GM19193 (cell line): ENCODE data around the gene FBN1.

Experiments
- POLR2A ChIP-seq: IDR thresholded peaks from 4 replicates; pipeline ENCODE4 v1.6.1; 2011; ENCODE audit not compliant: insufficient read depth, insufficient read length; ENCODE audit errors: extremely low read depth

Gene FBN1

GRCh38 chr15:48584812-48585563, 60.5 kb downstream of the FBN1 start:
- TF ChIP-seq POLR2A: no peak

DNA sequence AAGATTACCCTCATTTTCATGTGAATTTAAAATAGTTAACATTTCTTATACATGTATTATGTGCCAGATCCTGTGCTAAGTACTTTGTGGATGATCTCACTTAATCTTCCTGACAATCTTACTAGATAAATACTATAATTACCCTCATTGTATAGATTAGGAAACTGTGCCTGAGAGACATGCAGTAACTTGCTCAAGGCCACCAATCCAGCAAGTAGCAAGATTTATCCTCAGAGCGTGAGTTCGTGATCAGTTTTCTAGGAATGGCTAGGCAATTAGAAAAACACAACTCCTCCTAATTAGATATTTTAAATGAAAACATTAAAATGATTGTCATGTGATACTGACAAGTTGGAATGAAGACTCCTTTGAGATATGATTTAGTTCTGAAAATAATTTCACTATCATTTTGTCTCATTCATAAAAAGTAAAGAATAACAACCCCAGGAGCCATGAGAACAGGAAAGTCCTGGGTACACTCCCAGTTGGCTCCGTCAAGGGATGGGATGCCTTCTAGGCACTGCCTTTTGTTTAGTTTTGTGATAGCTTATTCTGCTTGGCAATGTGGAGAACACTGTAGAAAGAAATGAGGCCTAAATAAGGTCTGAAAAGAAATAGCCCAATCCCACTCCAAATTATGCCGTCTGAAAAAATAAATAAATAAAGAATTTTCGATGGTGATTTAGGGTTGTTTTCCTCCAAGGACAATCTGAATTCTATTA, 61.3 kb downstream of the FBN1 start:
- no peak for TF ChIP-seq POLR2A

DNA sequence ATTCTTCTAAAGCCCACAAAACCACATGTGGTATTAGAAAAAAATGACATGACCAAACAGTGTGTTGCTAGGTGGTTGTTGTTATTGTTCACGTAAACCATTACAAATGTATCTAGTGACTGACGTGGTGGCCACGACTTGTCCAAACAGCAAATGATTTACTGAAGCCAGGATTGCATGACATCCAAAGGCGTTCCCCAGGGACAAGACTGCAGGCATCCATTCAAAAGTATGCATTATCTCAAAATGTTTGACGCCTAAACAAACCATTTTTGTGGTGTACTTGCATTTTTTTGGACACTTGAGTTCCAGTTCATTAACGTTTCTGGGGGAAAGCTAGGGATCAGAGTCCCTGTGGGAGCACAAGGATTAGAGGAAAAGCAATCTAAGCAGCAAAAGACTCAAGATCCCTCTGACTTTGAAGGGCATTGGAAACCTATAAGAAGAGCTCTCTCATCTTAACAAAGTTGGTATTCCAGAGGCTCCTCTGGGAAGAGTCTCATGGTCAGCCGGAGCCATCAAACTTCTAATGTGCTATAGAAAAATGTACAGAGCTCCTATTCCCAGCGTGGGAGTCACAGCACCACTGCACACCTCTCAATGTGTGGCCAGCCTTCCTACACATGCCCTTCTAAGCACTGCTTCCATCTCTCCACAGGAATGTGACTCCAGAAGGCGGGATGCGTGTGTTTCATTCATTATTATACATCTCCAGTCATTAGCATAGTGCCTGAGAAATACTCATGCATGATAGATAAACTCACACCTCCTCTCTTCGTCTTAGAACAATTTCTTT, 62.9 kb downstream of the FBN1 start:
- TF ChIP-seq POLR2A: no peak

DNA sequence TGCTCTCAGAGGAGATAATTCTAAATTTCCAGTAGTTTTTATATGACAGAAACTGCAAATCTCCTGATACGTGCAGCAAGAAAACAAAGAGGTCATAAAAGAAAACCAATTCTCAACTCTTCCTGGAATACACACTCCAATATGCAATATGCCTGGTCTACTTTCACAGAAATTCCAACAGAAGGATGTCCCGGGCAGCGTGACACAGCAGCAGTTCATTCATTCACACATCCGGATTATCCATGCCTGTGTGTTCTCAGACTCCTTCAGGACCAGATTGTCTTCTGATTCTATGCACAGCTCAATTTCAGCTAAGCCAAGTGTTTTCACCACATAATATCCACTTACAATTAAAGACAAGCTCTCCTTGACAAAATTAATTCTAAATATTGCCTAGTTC, 64.3 kb downstream of the FBN1 start:
- TF ChIP-seq POLR2A: no peak

DNA sequence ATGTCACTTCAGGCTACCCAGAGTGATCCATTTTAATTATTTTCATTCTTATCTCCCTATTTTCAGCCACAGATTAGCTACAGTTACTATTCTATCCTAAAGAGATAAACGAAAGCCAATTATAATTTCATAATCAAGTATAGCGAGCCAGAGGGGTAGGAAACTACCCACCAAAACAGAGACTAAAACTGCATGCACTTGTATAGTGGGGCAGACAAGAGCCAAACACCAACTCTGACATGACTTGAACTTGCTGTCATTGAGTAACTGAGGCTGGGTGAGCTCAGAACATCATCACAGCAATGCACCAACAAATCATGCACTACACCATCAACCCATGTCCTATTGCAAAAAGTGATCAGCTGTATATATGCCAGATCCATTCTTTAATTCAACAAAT, 64.8 kb downstream of the FBN1 start:
- TF ChIP-seq POLR2A: no peak

GRCh38 chr15:48579945-48580671, 65.4 kb downstream of the FBN1 start:
- TF ChIP-seq POLR2A: no peak

DNA sequence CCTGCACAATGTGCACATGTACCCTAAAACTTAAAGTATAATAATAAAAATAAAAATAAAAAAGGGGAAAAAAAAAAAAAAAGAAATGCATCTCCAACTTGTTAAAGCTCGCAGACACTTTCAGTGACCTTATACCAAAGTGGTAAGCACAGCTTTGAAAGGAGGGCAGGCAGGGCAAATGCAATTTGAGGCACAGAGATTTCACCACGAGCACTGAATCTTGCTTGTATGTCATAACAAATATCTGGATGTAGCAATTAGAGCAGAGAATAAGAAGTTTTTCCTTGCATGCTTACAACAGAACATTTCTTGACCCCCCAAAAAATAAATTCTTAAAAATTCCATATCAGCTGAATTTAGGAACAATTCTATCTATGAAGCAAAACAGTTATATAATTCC, 66.5 kb downstream of the FBN1 start:
- no peak for TF ChIP-seq POLR2A

- no peak for TF ChIP-seq POLR2A
Observed at GRCh38 chr15:48577469-48577868, 68.0 kb downstream of the FBN1 start.

DNA sequence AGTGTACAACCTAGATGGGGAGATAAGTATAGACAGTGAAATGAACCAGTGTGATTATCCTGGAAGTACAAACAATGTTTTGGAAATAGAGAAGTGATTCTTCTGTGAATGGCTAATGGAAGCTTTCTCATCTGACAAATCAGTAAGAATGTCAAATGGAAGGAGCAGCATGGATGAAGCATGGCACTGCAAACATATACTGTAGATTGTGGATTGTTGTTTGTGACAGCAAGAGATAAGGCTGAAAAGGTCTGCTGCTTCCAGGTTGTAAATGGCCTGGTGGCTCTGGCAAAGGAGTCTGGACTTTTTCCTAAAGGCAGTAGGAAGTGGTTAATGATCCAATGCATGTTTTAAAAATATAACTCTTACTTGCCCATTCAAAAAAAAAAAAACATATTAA, 71.3 kb downstream of the FBN1 start:
- no peak for TF ChIP-seq POLR2A

DNA sequence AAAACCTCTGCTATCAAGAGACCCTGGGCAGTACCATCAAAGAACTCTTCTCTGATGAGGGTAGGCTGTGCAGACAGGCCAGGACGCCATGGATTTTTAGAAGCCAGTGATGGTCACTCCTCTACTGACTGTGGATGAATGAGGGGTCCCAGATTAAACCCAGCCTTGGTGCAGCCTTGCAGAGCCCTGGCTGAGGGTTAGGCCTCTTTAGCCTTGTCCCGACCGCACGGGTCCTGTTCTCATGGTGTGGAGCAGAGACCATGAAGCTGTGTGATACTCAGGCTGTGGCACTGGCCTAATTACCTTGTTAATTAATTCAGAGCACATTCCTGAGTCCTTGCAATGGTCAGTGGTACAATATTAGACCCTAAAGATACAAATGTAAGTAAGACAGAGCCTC, 71.7 kb downstream of the FBN1 start:
- TF ChIP-seq POLR2A: no peak

- TF ChIP-seq POLR2A: no peak
Observed at GRCh38 chr15:48572823-48573222, 72.7 kb downstream of the FBN1 start.

GRCh38 chr15:48571510-48571909, 74.0 kb downstream of the FBN1 start:
- TF ChIP-seq POLR2A: no peak

DNA sequence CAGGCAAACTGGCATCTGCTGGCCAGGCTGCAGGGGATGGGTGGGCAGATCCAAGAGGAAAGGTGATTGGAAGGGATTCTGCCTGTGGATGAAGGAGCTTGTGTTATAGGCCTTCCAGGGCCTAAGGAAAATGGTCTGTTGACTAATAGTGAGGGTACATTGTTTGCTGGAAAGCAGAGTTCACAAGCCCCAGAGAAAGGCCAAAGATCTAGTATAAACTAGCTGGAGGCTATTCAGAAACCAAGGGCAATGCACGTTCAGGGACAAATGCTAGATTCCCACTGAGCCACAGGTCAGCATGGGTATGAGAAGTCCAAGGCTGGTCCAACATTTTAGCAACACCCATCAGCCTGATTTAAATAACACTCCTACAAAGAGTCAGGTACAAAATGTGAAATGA, 74.7 kb downstream of the FBN1 start:
- TF ChIP-seq POLR2A: no peak

- no peak for TF ChIP-seq POLR2A
Observed at GRCh38 chr15:48569591-48570302, 75.8 kb downstream of the FBN1 start.
